GM19193 (cell line): ENCODE measurements around the gene CSTF3.

Source experiments
- POLR2A ChIP-seq: IDR thresholded peaks from 4 replicates; pipeline ENCODE4 v1.6.1; 2011; ENCODE audit not compliant: insufficient read depth, insufficient read length; ENCODE audit errors: extremely low read depth

Gene CSTF3

GRCh38 chr11:33064033-33064825 lies 97.1 kb downstream of the CSTF3 start:
- TF ChIP-seq POLR2A, result no peak

GRCh38 chr11:33063326-33063881 lies 97.9 kb downstream of the CSTF3 start:
- TF ChIP-seq POLR2A, result no peak

GRCh38 chr11:33062137-33062536 lies 99.1 kb downstream of the CSTF3 start:
- no peak for TF ChIP-seq POLR2A

- no peak for TF ChIP-seq POLR2A
Observed at GRCh38 chr11:33060271-33060670, 101.0 kb downstream of the CSTF3 start.

- no peak for TF ChIP-seq POLR2A
Observed at GRCh38 chr11:33059331-33060007, 101.8 kb downstream of the CSTF3 start.

GRCh38 chr11:33057284-33057683 lies 104.0 kb downstream of the CSTF3 start:
- TF ChIP-seq POLR2A, result no peak

GRCh38 chr11:33055375-33055774 lies 105.9 kb downstream of the CSTF3 start:
- no peak for TF ChIP-seq POLR2A

- no peak for TF ChIP-seq POLR2A
Observed at GRCh38 chr11:33052231-33052630, 109.0 kb downstream of the CSTF3 start.

- no peak for TF ChIP-seq POLR2A
Observed at GRCh38 chr11:33045551-33046255, 115.6 kb downstream of the CSTF3 start.

GRCh38 chr11:33044285-33044756 lies 117.0 kb downstream of the CSTF3 start:
- TF ChIP-seq POLR2A, result no peak

GRCh38 chr11:33043221-33043830 lies 118.0 kb downstream of the CSTF3 start:
- TF ChIP-seq POLR2A, result no peak

- no peak for TF ChIP-seq POLR2A
Observed at GRCh38 chr11:33040862-33041453, 120.3 kb downstream of the CSTF3 start.

- no peak for TF ChIP-seq POLR2A
Observed at GRCh38 chr11:33040033-33040861, 121.0 kb downstream of the CSTF3 start.

GRCh38 chr11:33039274-33040032 lies 121.8 kb downstream of the CSTF3 start, which contains the start of gene TCP11L1:
Gene TCP11L1, plus strand, starts transcription at chr11:33039572. Its CDS starts 4,202 bp downstream, at chr11:33043774.
- peak; percentile 45 for TF ChIP-seq POLR2A
